Erythroblast (primary cell): ENCODE results near the gene SLFN13.

ENCODE experiments used
- GATA1 ChIP-seq: IDR thresholded peaks from 2 replicates; pipeline ENCODE4 v1.6.1; 2011; ENCODE audit warnings: low read depth, mild to moderate bottlenecking, control low read depth, low read length, moderate library complexity
- POLR2A ChIP-seq: IDR thresholded peaks from 2 replicates; pipeline ENCODE4 v1.6.1; 2011; ENCODE audit warnings: mild to moderate bottlenecking, low read length

DNA sequence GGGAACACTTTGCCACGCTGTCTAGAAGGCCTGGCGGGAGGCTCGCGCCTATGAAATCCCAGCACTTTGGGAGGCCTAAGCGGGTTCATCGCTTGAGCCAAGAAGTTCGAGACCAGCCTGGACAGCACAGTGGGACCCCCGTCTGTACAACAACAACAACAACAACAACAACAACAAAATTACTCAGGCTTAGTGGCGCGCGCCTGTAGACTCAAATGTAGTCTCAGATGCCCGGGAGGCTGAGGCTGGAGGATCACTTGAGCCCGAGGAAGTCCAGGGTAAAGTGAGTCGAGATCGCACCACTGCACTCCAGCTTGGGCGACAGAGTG is 297 bp upstream of the SLFN13 start:
- TF ChIP-seq POLR2A, result peak; percentile 30
- no peak for TF ChIP-seq GATA1
